Thyroid gland (tissue), 4 donors: ENCODE data around the gene FURIN.

Experiments used
- POLR2A ChIP-seq, 2 donors: fragments of 450-650 bp; IDR thresholded peaks; one replicate each; pipeline ENCODE4 v1.6.1; 2017; ENCODE audit warnings: antibody characterized with exemption in 2 of 2, mild to moderate bottlenecking in 2 of 2, moderate library complexity in 1 of 2
- TF ChIP-seq, protein P1 (sequence below), 6 experiments: fragments of 200-600 bp in 3 of 6; fragments of 450-650 bp in 3 of 6; sonication (generic) in 3 of 6; IDR thresholded peaks; one replicate each; pipeline ENCODE4 v1.5.1; 2016 to 2019; ENCODE audit warnings: antibody characterized with exemption in 6 of 6, mild to moderate bottlenecking in 2 of 6, inconsistent platforms in 1 of 6, moderate library complexity in 1 of 6

GRCh38 chr15:90916461-90916860, 48.1 kb downstream of the FURIN start:
- TF ChIP-seq, protein P1, sequence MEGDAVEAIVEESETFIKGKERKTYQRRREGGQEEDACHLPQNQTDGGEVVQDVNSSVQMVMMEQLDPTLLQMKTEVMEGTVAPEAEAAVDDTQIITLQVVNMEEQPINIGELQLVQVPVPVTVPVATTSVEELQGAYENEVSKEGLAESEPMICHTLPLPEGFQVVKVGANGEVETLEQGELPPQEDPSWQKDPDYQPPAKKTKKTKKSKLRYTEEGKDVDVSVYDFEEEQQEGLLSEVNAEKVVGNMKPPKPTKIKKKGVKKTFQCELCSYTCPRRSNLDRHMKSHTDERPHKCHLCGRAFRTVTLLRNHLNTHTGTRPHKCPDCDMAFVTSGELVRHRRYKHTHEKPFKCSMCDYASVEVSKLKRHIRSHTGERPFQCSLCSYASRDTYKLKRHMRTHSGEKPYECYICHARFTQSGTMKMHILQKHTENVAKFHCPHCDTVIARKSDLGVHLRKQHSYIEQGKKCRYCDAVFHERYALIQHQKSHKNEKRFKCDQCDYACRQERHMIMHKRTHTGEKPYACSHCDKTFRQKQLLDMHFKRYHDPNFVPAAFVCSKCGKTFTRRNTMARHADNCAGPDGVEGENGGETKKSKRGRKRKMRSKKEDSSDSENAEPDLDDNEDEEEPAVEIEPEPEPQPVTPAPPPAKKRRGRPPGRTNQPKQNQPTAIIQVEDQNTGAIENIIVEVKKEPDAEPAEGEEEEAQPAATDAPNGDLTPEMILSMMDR (IDR thresholded peaks at IDR 0.05): no peak
- no peak for TF ChIP-seq POLR2A (IDR thresholded peaks at IDR 0.05)
